HL-60 (cell line): ENCODE data around the gene SOX18.

ENCODE experiments used
- POLR2AphosphoS5 ChIP-seq: IDR thresholded peaks from 2 replicates; pipeline ENCODE4 v1.6.1; 2012; ENCODE audit warnings: low read depth
- TF ChIP-seq, protein P1 (sequence below): IDR thresholded peaks from one replicate; pipeline ENCODE4 v1.5.1; 2011; ENCODE audit warnings: low read length, control low read depth, inconsistent platforms; ENCODE audit not compliant: insufficient read depth

DNA sequence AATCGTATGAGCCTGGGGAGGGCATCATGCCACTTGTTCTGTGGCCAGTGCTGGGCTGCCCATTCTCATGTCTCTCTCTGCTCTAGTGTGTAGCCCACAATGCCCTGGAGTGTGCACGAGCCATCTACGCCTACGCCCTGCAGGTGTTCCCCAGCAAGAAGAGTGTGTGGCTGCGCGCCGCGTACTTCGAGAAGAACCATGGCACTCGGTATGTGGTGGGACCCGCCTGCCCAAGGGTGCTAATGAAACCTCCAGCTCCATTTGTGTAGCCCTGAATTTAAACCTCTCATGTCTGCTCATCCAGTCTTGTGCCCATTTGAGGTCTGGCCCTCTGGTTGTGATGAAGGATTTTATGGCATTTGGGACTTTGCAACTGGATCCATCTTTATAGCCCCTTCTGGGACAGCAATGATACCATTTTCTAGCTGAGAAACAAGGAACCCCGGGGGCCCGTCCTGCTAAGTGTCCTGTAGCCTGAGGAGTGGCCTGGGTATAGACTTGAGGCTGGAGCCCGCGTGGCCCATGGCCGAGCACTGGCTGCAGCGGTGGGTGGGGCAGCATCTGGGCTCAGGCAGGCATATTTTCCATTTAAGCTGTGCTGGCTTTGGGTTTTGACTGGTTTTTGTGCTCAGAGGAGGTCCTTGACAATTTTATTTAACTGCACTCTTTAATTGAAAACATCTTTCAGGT is 26.6 kb downstream of the SOX18 start:
- TF ChIP-seq, protein P1, sequence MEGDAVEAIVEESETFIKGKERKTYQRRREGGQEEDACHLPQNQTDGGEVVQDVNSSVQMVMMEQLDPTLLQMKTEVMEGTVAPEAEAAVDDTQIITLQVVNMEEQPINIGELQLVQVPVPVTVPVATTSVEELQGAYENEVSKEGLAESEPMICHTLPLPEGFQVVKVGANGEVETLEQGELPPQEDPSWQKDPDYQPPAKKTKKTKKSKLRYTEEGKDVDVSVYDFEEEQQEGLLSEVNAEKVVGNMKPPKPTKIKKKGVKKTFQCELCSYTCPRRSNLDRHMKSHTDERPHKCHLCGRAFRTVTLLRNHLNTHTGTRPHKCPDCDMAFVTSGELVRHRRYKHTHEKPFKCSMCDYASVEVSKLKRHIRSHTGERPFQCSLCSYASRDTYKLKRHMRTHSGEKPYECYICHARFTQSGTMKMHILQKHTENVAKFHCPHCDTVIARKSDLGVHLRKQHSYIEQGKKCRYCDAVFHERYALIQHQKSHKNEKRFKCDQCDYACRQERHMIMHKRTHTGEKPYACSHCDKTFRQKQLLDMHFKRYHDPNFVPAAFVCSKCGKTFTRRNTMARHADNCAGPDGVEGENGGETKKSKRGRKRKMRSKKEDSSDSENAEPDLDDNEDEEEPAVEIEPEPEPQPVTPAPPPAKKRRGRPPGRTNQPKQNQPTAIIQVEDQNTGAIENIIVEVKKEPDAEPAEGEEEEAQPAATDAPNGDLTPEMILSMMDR = no peak
- no peak for TF ChIP-seq POLR2AphosphoS5
